HepG2 (cell line): ENCODE results near the gene WIZ. TPM values are rescaled to one million over a fixed set of nuclear protein-coding genes. Genes with fewer than 3 reads are reported as not detected.

ENCODE experiments used
- ATAC-seq: fragments of 200-7000 bp; cut with Tn5 transposase; 3 replicates; pipeline ENCODE4 v1.9.1; 2020; ENCODE audit warnings: mild to moderate bottlenecking, moderate library complexity
- BruUV-seq: library from RNA; stranded (reverse); fragments of 400-500 nt; replicated peaks from 2 replicates; lab custom pipeline; 2021; lab: Mats Ljungman, UMichigan
- CTCF ChIA-PET: fragments of 300-600 bp; formaldehyde crosslinking; extraction: SDS; loops from one replicate; lab custom pipeline; 2021; ENCODE audit warnings: low total read pairs, inconsistent platforms, low intra/inter-chr PET ratio; lab: Yijun Ruan, JAX
- POLR2A ChIA-PET: fragments of 350-600 bp; sonication (Branson Sonifier 250); formaldehyde crosslinking; loops from one replicate; lab custom pipeline; 2020; ENCODE audit warnings: antibody characterized with exemption, inconsistent platforms; lab: Yijun Ruan, JAX
- DNase-seq: peaks from one replicate; pipeline ENCODE4 v3.0.0-alpha.2; 2015; ENCODE audit warnings: low spot score
- FAIRE-seq: peaks from 3 replicates; lab custom pipeline; 2011; peaks lifted over from hg19 to GRCh38; lab: Jason Lieb, UNC
- H2AFZ ChIP-seq: one replicate; pipeline ENCODE4 v1.6.1; 2011; ENCODE audit warnings: low read length, inconsistent platforms
- H3K27ac ChIP-seq: fragments of 300-600 bp; 3 replicates; pipeline ENCODE4 v1.8.0; 2011; ENCODE audit warnings: mixed run types, mild to moderate bottlenecking, mixed read lengths, low read length, inconsistent platforms; ENCODE audit not compliant: insufficient read depth; ENCODE audit errors: extremely low read length
- H3K27me3 ChIP-seq, 2 experiments: fragments of 200-600 bp in 1 of 2; 2 replicates in 1 of 2; 3 replicates in 1 of 2; pipeline versions ENCODE4 v1.6.0 to v1.8.0; 2011; ENCODE audit warnings: low read length in 2 of 2, mild to moderate bottlenecking in 2 of 2, moderate library complexity in 2 of 2, inconsistent platforms in 1 of 2; ENCODE audit not compliant: insufficient read depth in 2 of 2, control insufficient read depth in 1 of 2
- H3K36me3 ChIP-seq, 2 experiments: fragments of 200-600 bp in 1 of 2; replicated peaks in 1 of 2; 2 replicates in 1 of 2; 3 replicates in 1 of 2; pipeline versions ENCODE4 v1.5.1 to v1.8.0; 2011; ENCODE audit warnings: low read length in 2 of 2, inconsistent platforms in 1 of 2; ENCODE audit not compliant: insufficient read depth in 2 of 2, control insufficient read depth in 1 of 2
- H3K4me1 ChIP-seq: 2 replicates; pipeline ENCODE4 v1.5.1; 2012; ENCODE audit warnings: low read length, inconsistent platforms; ENCODE audit not compliant: insufficient read depth
- H3K4me2 ChIP-seq: 2 replicates; pipeline ENCODE4 v1.6.0; 2011; ENCODE audit warnings: low read depth, low read length, inconsistent platforms
- H3K4me3 ChIP-seq, 3 experiments: fragments of 200-600 bp in 1 of 3; sonication (generic), shearing (Covaris generic) in 1 of 3; replicated peaks in 1 of 3; 2 replicates each; pipeline ENCODE4 v1.5.1; 2011 to 2016; ENCODE audit warnings: low read length in 3 of 3, inconsistent platforms in 2 of 3, low read depth in 2 of 3, mild to moderate bottlenecking in 2 of 3, control low read depth in 1 of 3, mixed read lengths in 1 of 3; ENCODE audit not compliant: insufficient read depth in 1 of 3
- H3K79me2 ChIP-seq: one replicate; pipeline ENCODE4 v1.6.1; 2011; ENCODE audit warnings: low read length, inconsistent platforms; ENCODE audit not compliant: insufficient read depth
- H3K9ac ChIP-seq: 2 replicates; pipeline ENCODE4 v1.6.0; 2011; ENCODE audit warnings: mild to moderate bottlenecking, low read depth, low read length, inconsistent platforms; ENCODE audit not compliant: insufficient read depth
- H3K9me3 ChIP-seq: 2 replicates; pipeline ENCODE4 v1.5.1; 2012; ENCODE audit warnings: mild to moderate bottlenecking, low read length
- H4K20me1 ChIP-seq: 2 replicates; pipeline ENCODE4 v1.6.0; 2011; ENCODE audit warnings: inconsistent platforms, mild to moderate bottlenecking, low read length, moderate library complexity; ENCODE audit not compliant: insufficient read depth
- E2F2 ChIP-seq: sonication (generic); formaldehyde crosslinking; IDR thresholded peaks from 2 replicates; pipeline ENCODE4 v1.4.0; 2020; ENCODE audit warnings: missing genetic modification reagents, borderline replicate concordance
- FOXJ3 ChIP-seq: sonication (generic); formaldehyde crosslinking; IDR thresholded peaks from 2 replicates; pipeline ENCODE4 v1.4.0; 2020; ENCODE audit warnings: missing genetic modification reagents, mild to moderate bottlenecking, borderline replicate concordance
- IRX3 ChIP-seq: sonication (generic); formaldehyde crosslinking; IDR thresholded peaks from 2 replicates; pipeline ENCODE4 v1.8.1; 2023; ENCODE audit warnings: mild to moderate bottlenecking, low read depth, missing genetic modification reagents, borderline replicate concordance
- NCOA5 ChIP-seq: sonication (generic); formaldehyde crosslinking; IDR thresholded peaks from 2 replicates; pipeline ENCODE4 v1.4.0; 2020; ENCODE audit warnings: missing genetic modification reagents
- NFATC3 ChIP-seq: sonication (generic); formaldehyde crosslinking; IDR thresholded peaks from 2 replicates; pipeline ENCODE4 v1.5.1; 2020; ENCODE audit warnings: mild to moderate bottlenecking, missing genetic modification reagents
- PRMT3 ChIP-seq: sonication (generic); formaldehyde crosslinking; IDR thresholded peaks from 2 replicates; pipeline ENCODE4 v1.8.1; 2022; ENCODE audit warnings: low read depth, mild to moderate bottlenecking, moderate library complexity, missing genetic modification reagents, borderline replicate concordance
- TEAD2 ChIP-seq: sonication (generic); formaldehyde crosslinking; IDR thresholded peaks from 2 replicates; pipeline ENCODE4 v1.9.0; 2021; ENCODE audit warnings: missing genetic modification reagents
- ZNF251 ChIP-seq: sonication (generic); formaldehyde crosslinking; IDR thresholded peaks from 2 replicates; pipeline ENCODE4 v1.9.0; 2021; ENCODE audit warnings: mild to moderate bottlenecking, missing genetic modification reagents
- ZNF572 ChIP-seq: sonication (generic); formaldehyde crosslinking; IDR thresholded peaks from 2 replicates; pipeline ENCODE4 v1.5.1; 2020; ENCODE audit warnings: mild to moderate bottlenecking, missing genetic modification reagents
- ZNF598 ChIP-seq: sonication (generic); formaldehyde crosslinking; IDR thresholded peaks from 2 replicates; pipeline ENCODE4 v1.5.1; 2020; ENCODE audit warnings: mild to moderate bottlenecking, missing genetic modification reagents, borderline replicate concordance
- ZNF746 ChIP-seq: sonication (generic); formaldehyde crosslinking; IDR thresholded peaks from 2 replicates; pipeline ENCODE4 v1.8.0; 2022; ENCODE audit warnings: mild to moderate bottlenecking, missing genetic modification reagents
- ZNF891 ChIP-seq: sonication (generic); formaldehyde crosslinking; IDR thresholded peaks from 2 replicates; pipeline ENCODE4 v1.5.0; 2020; ENCODE audit warnings: mild to moderate bottlenecking, missing genetic modification reagents
- whole genome bisulfite sequencing: methylation state at CpG from one replicate; pipeline ENCODE4 v1.1.6; 2017; ENCODE audit warnings: low lambda C conversion rate; 5-methylcytosine and 5-hydroxymethylcytosine counted together
- in situ Hi-C: cut with HindIII; loops from 2 replicates; pipeline ENCODE4 v1.10.0; 2017; ENCODE audit warnings: low pct_unique_long_range_greater_than_20kb; ENCODE audit not compliant: extremely low pct_ligation_motif_present
- intact Hi-C: fragments of 100-400 bp; cut with micrococcal nuclease; formaldehyde crosslinking; loops from one replicate; pipeline ENCODE4 v1.10.0; 2022; ENCODE audit not compliant: unreplicated experiment
- polyA plus RNA-seq, 8 experiments: library from polyadenylated mRNA; depleted of rRNA in 3 of 8; stranded (reverse) in 7 of 8; unstranded in 1 of 8; fragments of >200 nt; fragmentation: Illumina TruSeq in 4 of 8; extraction: Trizol in 4 of 8; gene quantifications; 2 replicates each; pipeline versions ENCODE4 v1.2.1 to v1.2.3, GENCODE V29; 2011 to 2016; ENCODE audit warnings: low read depth in 4 of 8, missing spikeins in 1 of 8, mixed read lengths in 1 of 8; ENCODE audit not compliant: insufficient read depth in 1 of 8
- total RNA-seq, 5 experiments: library from RNA; depleted of rRNA; stranded (reverse); fragments of >200 nt; fragmentation: Illumina TruSeq; extraction: Trizol; gene quantifications; 2 replicates each; pipeline ENCODE4 v1.2.3, GENCODE V29; 2016; ENCODE audit warnings: low read depth in 1 of 5
- TF ChIP-seq, protein P1 (sequence below): sonication (generic); formaldehyde crosslinking; IDR thresholded peaks from 2 replicates; pipeline ENCODE4 v1.4.0; 2020; ENCODE audit warnings: mild to moderate bottlenecking, missing genetic modification reagents
- TF ChIP-seq, protein P2 (sequence below): sonication (generic); formaldehyde crosslinking; IDR thresholded peaks from 2 replicates; pipeline ENCODE4 v1.9.0; 2021; ENCODE audit warnings: missing genetic modification reagents, borderline replicate concordance
- TF ChIP-seq, protein P3 (sequence below): IDR thresholded peaks from 2 replicates; pipeline ENCODE4 v1.4.0; 2020; ENCODE audit warnings: mild to moderate bottlenecking, missing genetic modification reagents

Gene WIZ
- total and polyA plus RNA-seq, 2 of the 13 experiments (the other 11 are each of a cell fraction or from before 2014, with no cell fraction given), result 4.7 to 4.8 TPM

DNA sequence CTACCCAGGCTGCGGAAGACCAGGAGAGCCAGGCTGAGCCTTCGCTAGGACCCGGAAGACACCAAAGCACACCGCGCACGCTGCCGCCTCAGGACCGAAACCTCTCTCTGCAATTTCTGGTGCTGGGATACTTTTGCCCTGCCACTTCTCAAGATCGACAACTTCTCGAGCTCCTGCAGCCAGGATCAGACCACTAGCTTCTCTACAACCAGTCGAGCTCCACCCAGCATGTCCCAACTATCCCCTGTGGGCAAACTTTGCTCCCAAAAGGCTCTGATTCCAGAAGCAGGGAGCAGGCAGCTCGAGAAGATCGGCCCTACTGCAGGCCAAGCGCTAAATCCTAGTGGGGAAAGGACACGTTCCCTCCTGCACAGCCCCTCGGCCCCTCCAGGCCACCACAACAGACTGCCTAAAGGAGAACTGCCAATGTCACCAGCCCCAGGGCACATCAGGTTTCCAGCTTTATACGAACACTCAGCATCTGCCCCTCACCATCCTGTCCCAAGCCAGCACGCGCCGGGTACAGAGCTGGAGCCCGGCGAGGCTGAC is 71.1 kb downstream of the WIZ start:
- Histone ChIP-seq H3K4me2 (peak overlapping the region; percentile 98), H3K9ac (peak overlapping the region; percentile 99), H3K27me3 (no peaks in the 10 kb centered on the region; a peak in 1 of 5 replicates), H3K36me3 (peaks cover 2 to 32% of the 10 kb centered on the region in 2 experiments; a peak in 3 of 5 replicates), H3K4me3 (peak overlapping the region; percentile 84 to 98 (median 91)), H3K4me1 (peaks cover 48% of the 10 kb centered on the region), H3K9me3 (no peaks in the 10 kb centered on the region), H4K20me1 (peaks cover 36% of the 10 kb centered on the region), H3K27ac (peak overlapping the region; percentile 95), H3K79me2 (peaks cover 54% of the 10 kb centered on the region), H2AFZ (no peak overlapping the region)
- POLR2A ChIA-PET, result interaction anchor here (0.7 to 3.6 kb wide), 20 partner anchors 10 to 177 kb away, joined by 3 to 67 read pairs (median 6); partner anchors contain the start of genes AKAP8L and BRD4
- TSS peak; percentile 55 for BruUV-seq
- CTCF ChIA-PET, result no interaction called here
- FAIRE-seq (no peak), DNase-seq (peak; percentile 34), ATAC-seq (peak; percentile 20)
- intact Hi-C loops, result loop anchor here (5.0 to 10.0 kb wide), 3 partner anchors 34 to 94 kb away; no protein-coding TSS in a partner anchor
- in situ Hi-C loops, result no loop called here
- 4% methylated on average over 13 of the region's 22 CpGs for WGBS
- TF ChIP-seq E2F2 (CRISPR knock-in tag), result no peak
- 0 out of 2 replicates have a peak, but pooled peaks have one; percentile 23 for TF ChIP-seq PRMT3 (CRISPR knock-in tag)
- TF ChIP-seq NCOA5 (CRISPR knock-in tag), result no peak
- TF ChIP-seq ZNF891 (CRISPR knock-in tag), result 0 out of 2 replicates have a peak, but pooled peaks have one; percentile 33
- TF ChIP-seq ZNF746, result peak; percentile 25; the same call in 1 of the 2 replicates
- TF ChIP-seq FOXJ3 (CRISPR knock-in tag), result no peak
- no peak for TF ChIP-seq ZNF251 (CRISPR knock-in tag)
- no peak for TF ChIP-seq TEAD2
- TF ChIP-seq NFATC3, result no peak
- no peak for TF ChIP-seq ZNF572 (CRISPR knock-in tag)
- TF ChIP-seq, protein P1, sequence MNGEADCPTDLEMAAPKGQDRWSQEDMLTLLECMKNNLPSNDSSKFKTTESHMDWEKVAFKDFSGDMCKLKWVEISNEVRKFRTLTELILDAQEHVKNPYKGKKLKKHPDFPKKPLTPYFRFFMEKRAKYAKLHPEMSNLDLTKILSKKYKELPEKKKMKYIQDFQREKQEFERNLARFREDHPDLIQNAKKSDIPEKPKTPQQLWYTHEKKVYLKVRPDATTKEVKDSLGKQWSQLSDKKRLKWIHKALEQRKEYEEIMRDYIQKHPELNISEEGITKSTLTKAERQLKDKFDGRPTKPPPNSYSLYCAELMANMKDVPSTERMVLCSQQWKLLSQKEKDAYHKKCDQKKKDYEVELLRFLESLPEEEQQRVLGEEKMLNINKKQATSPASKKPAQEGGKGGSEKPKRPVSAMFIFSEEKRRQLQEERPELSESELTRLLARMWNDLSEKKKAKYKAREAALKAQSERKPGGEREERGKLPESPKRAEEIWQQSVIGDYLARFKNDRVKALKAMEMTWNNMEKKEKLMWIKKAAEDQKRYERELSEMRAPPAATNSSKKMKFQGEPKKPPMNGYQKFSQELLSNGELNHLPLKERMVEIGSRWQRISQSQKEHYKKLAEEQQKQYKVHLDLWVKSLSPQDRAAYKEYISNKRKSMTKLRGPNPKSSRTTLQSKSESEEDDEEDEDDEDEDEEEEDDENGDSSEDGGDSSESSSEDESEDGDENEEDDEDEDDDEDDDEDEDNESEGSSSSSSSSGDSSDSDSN (CRISPR knock-in tag), result no peak
- no peak for TF ChIP-seq ZNF598 (CRISPR knock-in tag)
- no peak; the same call in 1 of the 2 replicates for TF ChIP-seq IRX3 (CRISPR knock-in tag)
- TF ChIP-seq, protein P2, sequence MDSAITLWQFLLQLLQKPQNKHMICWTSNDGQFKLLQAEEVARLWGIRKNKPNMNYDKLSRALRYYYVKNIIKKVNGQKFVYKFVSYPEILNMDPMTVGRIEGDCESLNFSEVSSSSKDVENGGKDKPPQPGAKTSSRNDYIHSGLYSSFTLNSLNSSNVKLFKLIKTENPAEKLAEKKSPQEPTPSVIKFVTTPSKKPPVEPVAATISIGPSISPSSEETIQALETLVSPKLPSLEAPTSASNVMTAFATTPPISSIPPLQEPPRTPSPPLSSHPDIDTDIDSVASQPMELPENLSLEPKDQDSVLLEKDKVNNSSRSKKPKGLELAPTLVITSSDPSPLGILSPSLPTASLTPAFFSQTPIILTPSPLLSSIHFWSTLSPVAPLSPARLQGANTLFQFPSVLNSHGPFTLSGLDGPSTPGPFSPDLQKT (CRISPR knock-in tag), result no peak
- TF ChIP-seq, protein P3, sequence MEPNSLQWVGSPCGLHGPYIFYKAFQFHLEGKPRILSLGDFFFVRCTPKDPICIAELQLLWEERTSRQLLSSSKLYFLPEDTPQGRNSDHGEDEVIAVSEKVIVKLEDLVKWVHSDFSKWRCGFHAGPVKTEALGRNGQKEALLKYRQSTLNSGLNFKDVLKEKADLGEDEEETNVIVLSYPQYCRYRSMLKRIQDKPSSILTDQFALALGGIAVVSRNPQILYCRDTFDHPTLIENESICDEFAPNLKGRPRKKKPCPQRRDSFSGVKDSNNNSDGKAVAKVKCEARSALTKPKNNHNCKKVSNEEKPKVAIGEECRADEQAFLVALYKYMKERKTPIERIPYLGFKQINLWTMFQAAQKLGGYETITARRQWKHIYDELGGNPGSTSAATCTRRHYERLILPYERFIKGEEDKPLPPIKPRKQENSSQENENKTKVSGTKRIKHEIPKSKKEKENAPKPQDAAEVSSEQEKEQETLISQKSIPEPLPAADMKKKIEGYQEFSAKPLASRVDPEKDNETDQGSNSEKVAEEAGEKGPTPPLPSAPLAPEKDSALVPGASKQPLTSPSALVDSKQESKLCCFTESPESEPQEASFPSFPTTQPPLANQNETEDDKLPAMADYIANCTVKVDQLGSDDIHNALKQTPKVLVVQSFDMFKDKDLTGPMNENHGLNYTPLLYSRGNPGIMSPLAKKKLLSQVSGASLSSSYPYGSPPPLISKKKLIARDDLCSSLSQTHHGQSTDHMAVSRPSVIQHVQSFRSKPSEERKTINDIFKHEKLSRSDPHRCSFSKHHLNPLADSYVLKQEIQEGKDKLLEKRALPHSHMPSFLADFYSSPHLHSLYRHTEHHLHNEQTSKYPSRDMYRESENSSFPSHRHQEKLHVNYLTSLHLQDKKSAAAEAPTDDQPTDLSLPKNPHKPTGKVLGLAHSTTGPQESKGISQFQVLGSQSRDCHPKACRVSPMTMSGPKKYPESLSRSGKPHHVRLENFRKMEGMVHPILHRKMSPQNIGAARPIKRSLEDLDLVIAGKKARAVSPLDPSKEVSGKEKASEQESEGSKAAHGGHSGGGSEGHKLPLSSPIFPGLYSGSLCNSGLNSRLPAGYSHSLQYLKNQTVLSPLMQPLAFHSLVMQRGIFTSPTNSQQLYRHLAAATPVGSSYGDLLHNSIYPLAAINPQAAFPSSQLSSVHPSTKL (CRISPR knock-in tag), result no peak
